HL-60 (cell line): ENCODE data around the gene ARHGAP32.

Experiments
- DNase-seq, 2 experiments: peaks; one replicate each; pipeline ENCODE4 v3.0.0-alpha.2; 2010 to 2020; ENCODE audit warnings: low read depth in 1 of 2, low spot score in 1 of 2
- H3K27ac ChIP-seq: fragments of 250-450 bp; sonication (Bioruptor Pico); replicated peaks from 2 replicates; pipeline ENCODE4 v1.5.1; 2020; ENCODE audit warnings: mild to moderate bottlenecking, moderate library complexity
- H3K27me3 ChIP-seq: fragments of 250-450 bp; sonication (Bioruptor Pico); 2 replicates; pipeline ENCODE4 v1.5.1; 2021; ENCODE audit warnings: mild to moderate bottlenecking, moderate library complexity; ENCODE audit not compliant: insufficient read depth, poor library complexity, severe bottlenecking
- H3K4me3 ChIP-seq: replicated peaks from 2 replicates; pipeline ENCODE4 v1.5.1; 2011; ENCODE audit warnings: mild to moderate bottlenecking, control low read depth, low read length; ENCODE audit not compliant: insufficient read depth
- GABPA ChIP-seq: IDR thresholded peaks from 2 replicates; pipeline ENCODE4 v1.6.1; 2012; ENCODE audit warnings: low read depth
- POLR2AphosphoS5 ChIP-seq: IDR thresholded peaks from 2 replicates; pipeline ENCODE4 v1.6.1; 2012; ENCODE audit warnings: low read depth
- SPI1 ChIP-seq: IDR thresholded peaks from 2 replicates; pipeline ENCODE4 v1.6.1; 2012; ENCODE audit warnings: low read depth, mild to moderate bottlenecking, borderline replicate concordance
- long read RNA-seq: library from polyadenylated mRNA; unstranded; transcript quantifications from one replicate; pipeline ENCODE4 v2.0.0, GENCODE V29; 2020
- TF ChIP-seq, protein P1 (sequence below): IDR thresholded peaks from 2 replicates; pipeline ENCODE4 v1.6.1; 2012; ENCODE audit warnings: low read depth; ENCODE audit not compliant: insufficient replicate concordance
- TF ChIP-seq, protein P2 (sequence below): IDR thresholded peaks from one replicate; pipeline ENCODE4 v1.5.1; 2011; ENCODE audit warnings: low read length, control low read depth, inconsistent platforms; ENCODE audit not compliant: insufficient read depth

ARHGAP32 gene
- long read RNA-seq, partial matches to known transcripts = 1 of 4 reads
- long read RNA-seq, other reads (novel, unspliced or antisense) = 3 of 4 reads

DNA sequence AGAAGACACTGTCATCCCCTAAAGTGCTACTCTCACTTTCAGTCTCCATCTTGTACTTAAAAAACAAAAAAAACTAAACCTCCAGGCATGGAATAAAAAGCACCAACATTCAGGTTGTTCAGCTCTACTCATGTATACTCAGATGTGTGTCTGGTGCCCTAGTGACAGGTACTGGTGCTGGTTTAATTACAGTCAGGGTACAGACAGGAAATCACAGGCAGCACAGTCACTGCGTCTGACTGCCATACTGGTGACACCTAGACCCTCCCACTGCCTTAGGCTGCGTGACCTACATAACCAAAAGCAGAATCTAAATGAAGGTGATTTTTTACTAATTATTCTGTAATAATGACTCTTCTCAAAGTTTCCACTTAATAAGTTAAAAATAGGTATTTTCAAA, at the start of gene ARHGAP32:
Gene ARHGAP32, minus strand, starts transcription at position 176 of the 400 bp plus-strand sequence. Its CDS starts 127 bp downstream, at position 49.
- no peaks in the 10 kb centered on the region for H3K27me3 ChIP-seq
- no peak within 1 kb of the TSS for H3K4me3 ChIP-seq
- no peak within 1 kb of the TSS for H3K27ac ChIP-seq
- TF ChIP-seq SPI1 = no peak
- TF ChIP-seq, protein P1, sequence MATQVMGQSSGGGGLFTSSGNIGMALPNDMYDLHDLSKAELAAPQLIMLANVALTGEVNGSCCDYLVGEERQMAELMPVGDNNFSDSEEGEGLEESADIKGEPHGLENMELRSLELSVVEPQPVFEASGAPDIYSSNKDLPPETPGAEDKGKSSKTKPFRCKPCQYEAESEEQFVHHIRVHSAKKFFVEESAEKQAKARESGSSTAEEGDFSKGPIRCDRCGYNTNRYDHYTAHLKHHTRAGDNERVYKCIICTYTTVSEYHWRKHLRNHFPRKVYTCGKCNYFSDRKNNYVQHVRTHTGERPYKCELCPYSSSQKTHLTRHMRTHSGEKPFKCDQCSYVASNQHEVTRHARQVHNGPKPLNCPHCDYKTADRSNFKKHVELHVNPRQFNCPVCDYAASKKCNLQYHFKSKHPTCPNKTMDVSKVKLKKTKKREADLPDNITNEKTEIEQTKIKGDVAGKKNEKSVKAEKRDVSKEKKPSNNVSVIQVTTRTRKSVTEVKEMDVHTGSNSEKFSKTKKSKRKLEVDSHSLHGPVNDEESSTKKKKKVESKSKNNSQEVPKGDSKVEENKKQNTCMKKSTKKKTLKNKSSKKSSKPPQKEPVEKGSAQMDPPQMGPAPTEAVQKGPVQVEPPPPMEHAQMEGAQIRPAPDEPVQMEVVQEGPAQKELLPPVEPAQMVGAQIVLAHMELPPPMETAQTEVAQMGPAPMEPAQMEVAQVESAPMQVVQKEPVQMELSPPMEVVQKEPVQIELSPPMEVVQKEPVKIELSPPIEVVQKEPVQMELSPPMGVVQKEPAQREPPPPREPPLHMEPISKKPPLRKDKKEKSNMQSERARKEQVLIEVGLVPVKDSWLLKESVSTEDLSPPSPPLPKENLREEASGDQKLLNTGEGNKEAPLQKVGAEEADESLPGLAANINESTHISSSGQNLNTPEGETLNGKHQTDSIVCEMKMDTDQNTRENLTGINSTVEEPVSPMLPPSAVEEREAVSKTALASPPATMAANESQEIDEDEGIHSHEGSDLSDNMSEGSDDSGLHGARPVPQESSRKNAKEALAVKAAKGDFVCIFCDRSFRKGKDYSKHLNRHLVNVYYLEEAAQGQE = no peak
- TF ChIP-seq POLR2AphosphoS5 = no peak
- DNase-seq = no peak

DNA sequence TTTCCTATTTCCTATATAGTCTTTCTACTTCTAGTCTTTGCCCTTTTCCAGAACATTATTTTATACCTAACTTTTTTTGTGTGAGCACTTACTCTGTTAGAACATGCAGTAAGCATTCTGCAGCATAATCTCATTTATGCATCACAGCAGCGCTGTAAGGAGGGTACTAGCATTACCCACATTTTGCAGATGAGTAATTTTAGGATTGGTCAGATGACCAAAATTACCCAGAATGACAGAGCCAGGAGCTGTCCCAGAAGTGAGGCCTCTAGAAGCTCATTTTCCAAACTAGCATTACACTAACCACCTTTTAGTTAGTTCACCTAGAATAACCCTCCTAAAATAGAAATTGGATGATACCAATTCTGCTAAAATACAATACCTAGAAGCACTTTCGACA, 47.1 kb upstream of the ARHGAP32 start:
- Histone ChIP-seq H3K27me3 (no peaks in the 10 kb centered on the region), H3K27ac (no peak overlapping the region), H3K4me3 (no peak overlapping the region)
- no peak for DNase-seq
- TF ChIP-seq, protein P1 = no peak
- TF ChIP-seq POLR2AphosphoS5 = no peak
- TF ChIP-seq GABPA = no peak
- TF ChIP-seq, protein P2, sequence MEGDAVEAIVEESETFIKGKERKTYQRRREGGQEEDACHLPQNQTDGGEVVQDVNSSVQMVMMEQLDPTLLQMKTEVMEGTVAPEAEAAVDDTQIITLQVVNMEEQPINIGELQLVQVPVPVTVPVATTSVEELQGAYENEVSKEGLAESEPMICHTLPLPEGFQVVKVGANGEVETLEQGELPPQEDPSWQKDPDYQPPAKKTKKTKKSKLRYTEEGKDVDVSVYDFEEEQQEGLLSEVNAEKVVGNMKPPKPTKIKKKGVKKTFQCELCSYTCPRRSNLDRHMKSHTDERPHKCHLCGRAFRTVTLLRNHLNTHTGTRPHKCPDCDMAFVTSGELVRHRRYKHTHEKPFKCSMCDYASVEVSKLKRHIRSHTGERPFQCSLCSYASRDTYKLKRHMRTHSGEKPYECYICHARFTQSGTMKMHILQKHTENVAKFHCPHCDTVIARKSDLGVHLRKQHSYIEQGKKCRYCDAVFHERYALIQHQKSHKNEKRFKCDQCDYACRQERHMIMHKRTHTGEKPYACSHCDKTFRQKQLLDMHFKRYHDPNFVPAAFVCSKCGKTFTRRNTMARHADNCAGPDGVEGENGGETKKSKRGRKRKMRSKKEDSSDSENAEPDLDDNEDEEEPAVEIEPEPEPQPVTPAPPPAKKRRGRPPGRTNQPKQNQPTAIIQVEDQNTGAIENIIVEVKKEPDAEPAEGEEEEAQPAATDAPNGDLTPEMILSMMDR = no peak
- TF ChIP-seq SPI1 = no peak

DNA sequence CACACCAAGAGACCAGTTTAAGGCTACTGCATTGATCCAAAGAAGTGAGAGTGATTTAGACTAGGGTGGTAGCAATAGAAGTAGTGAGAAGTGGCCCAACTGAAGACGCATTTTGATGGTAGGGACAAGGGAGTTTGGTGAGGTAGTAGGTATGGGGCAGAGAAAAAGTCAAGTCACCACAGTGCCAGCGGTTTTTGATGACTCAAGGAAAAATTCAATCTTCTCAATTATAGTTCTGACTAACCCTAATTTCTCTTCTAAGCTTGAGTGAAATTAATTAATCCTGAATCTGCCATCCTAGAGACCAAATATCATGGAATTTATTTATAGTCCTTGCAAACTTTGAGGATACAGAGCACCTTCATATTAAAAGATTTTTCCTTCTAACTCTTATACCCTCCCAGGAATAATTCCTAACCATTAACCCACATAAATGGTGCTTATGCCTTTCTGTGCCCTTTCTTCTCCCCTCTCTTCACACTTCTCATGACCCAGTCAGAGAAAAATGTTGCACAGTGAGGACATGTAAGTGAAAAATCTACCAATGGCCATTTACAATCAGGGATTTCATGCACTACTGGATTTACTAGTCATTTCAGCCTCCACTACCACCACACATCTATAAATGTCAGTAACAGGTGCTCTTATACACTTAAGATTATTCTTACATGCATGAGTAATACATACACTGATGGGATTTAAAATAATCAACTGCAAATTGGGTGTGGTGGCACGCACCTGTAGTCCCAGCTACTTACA, 45.9 kb upstream of the ARHGAP32 start:
- no peak for DNase-seq
- TF ChIP-seq GABPA = no peak
- no peak for TF ChIP-seq SPI1
- no peak for TF ChIP-seq POLR2AphosphoS5
- TF ChIP-seq, protein P1 = no peak
- TF ChIP-seq, protein P2 = no peak
- Histone ChIP-seq H3K27ac (no peak overlapping the region), H3K27me3 (no peaks in the 10 kb centered on the region), H3K4me3 (no peak overlapping the region)
